ENCODE data around the gene MVB12B. TPM values are rescaled to one million over a fixed set of nuclear protein-coding genes. Genes with fewer than 3 reads are reported as not detected.

Gene MVB12B
- total RNA-seq, 2 experiments from 2014 or later, result 14.3 to 15.3 TPM

- ChIA-PET CTCF (no interaction called here), POLR2A (no interaction called here)
- H3K4me1 Mint-ChIP-seq (ENCODE audit: low read depth), result peaks cover 41% of the 10 kb centered on the region
- no peaks in the 10 kb centered on the region for H3K36me3 ChIP-seq (ENCODE audit: insufficient read depth, low read length)
- H3K4me3 Mint-ChIP-seq, result peak overlapping the region; percentile 74
- no peak overlapping the region for H3K27ac ChIP-seq (ENCODE audit: low read depth in 1 of 2, low read length in 2 of 2)
- H3K9me3 ChIP-seq (ENCODE audit: control insufficient read depth in 1 of 2, insufficient read depth in 1 of 2, low read length in 2 of 2), result no peaks in the 10 kb centered on the region
- no peaks in the 10 kb centered on the region for H3K9me3 Mint-ChIP-seq
- H3K27me3 Mint-ChIP-seq, result no peaks in the 10 kb centered on the region
- H3K27ac Mint-ChIP-seq, result peak overlapping the region; percentile 80
- H3K4me3 ChIP-seq (ENCODE audit: low read length), result no peak overlapping the region
- ATAC-seq (ENCODE audit: poor library complexity) (no peak), DNase-seq (no peak)
- intact Hi-C loops (cut with DNase I, micrococcal nuclease), result loop anchor here in 1 of 2 experiments (5.0 kb wide), 1 partner anchor 79 kb away; no protein-coding TSS in a partner anchor
- no peak for TF ChIP-seq CTCF (IDR thresholded peaks at IDR 0.05)
- H3K4me1 ChIP-seq (ENCODE audit: insufficient read depth, low read length), result peaks cover 38% of the 10 kb centered on the region
- H3K27me3 ChIP-seq (ENCODE audit: control insufficient read depth in 1 of 2, insufficient read depth in 2 of 2, low read length in 2 of 2), result no peaks in the 10 kb centered on the region
- peaks cover 7% of the 10 kb centered on the region for H3K36me3 Mint-ChIP-seq (ENCODE audit: low read depth)
These were observed 86.3 kb downstream of the MVB12B start for GRCh38 chr9:126412905-126413304.

GRCh38 chr9:126413391-126414068 lies 86.9 kb downstream of the MVB12B start:
- H3K4me3 Mint-ChIP-seq, result no peak overlapping the region
- H3K27ac ChIP-seq (ENCODE audit: low read depth in 1 of 2, low read length in 2 of 2), result no peak overlapping the region
- no peaks in the 10 kb centered on the region for H3K27me3 Mint-ChIP-seq
- ChIA-PET CTCF (interaction anchor here (0.5 to 1.4 kb wide), 2 partner anchors 15 to 1904 kb away, joined by 3 to 4 read pairs; no protein-coding TSS in a partner anchor), POLR2A (no interaction called here)
- DNase-seq, result peak in 2 of 14 experiments; percentile 20 to 30
- no peaks in the 10 kb centered on the region for H3K9me3 ChIP-seq (ENCODE audit: control insufficient read depth in 1 of 2, insufficient read depth in 1 of 2, low read length in 2 of 2)
- TF ChIP-seq CTCF (IDR thresholded peaks at IDR 0.05), result no peak
- ATAC-seq (ENCODE audit: poor library complexity), result no peak
- peaks cover 41% of the 10 kb centered on the region for H3K4me1 Mint-ChIP-seq (ENCODE audit: low read depth)
- no peak overlapping the region for H3K4me3 ChIP-seq (ENCODE audit: low read length)
- H3K27ac Mint-ChIP-seq, result no peak overlapping the region
- peaks cover 38% of the 10 kb centered on the region for H3K4me1 ChIP-seq (ENCODE audit: insufficient read depth, low read length)
- H3K27me3 ChIP-seq (ENCODE audit: control insufficient read depth in 1 of 2, insufficient read depth in 2 of 2, low read length in 2 of 2), result no peaks in the 10 kb centered on the region
- H3K9me3 Mint-ChIP-seq, result no peaks in the 10 kb centered on the region
- H3K36me3 Mint-ChIP-seq (ENCODE audit: low read depth), result peaks cover 7% of the 10 kb centered on the region
- intact Hi-C loops (cut with DNase I, micrococcal nuclease), result loop anchor here in 1 of 2 experiments (5.0 kb wide), 1 partner anchor 79 kb away; no protein-coding TSS in a partner anchor
- H3K36me3 ChIP-seq (ENCODE audit: insufficient read depth, low read length), result no peaks in the 10 kb centered on the region

GRCh38 chr9:126415741-126416370 lies 89.2 kb downstream of the MVB12B start:
- no peaks in the 10 kb centered on the region for H3K9me3 ChIP-seq (ENCODE audit: control insufficient read depth in 1 of 2, insufficient read depth in 1 of 2, low read length in 2 of 2)
- Mint-ChIP-seq H3K4me1 (ENCODE audit: low read depth) (peaks cover 29% of the 10 kb centered on the region), H3K27me3 (no peaks in the 10 kb centered on the region), H3K36me3 (ENCODE audit: low read depth) (peaks cover 7% of the 10 kb centered on the region), H3K27ac (no peak overlapping the region), H3K4me3 (no peak overlapping the region), H3K9me3 (no peaks in the 10 kb centered on the region)
- no peak overlapping the region for H3K27ac ChIP-seq (ENCODE audit: low read depth in 1 of 2, low read length in 2 of 2)
- peaks cover 24% of the 10 kb centered on the region for H3K4me1 ChIP-seq (ENCODE audit: insufficient read depth, low read length)
- no peak overlapping the region for H3K4me3 ChIP-seq (ENCODE audit: low read length)
- no peaks in the 10 kb centered on the region for H3K36me3 ChIP-seq (ENCODE audit: insufficient read depth, low read length)
- CTCF ChIA-PET, result no interaction called here
- ATAC-seq (ENCODE audit: poor library complexity) (no peak), DNase-seq (no peak)
- POLR2A ChIA-PET, result no interaction called here
- H3K27me3 ChIP-seq (ENCODE audit: control insufficient read depth in 1 of 2, insufficient read depth in 2 of 2, low read length in 2 of 2), result no peaks in the 10 kb centered on the region
- TF ChIP-seq CTCF (IDR thresholded peaks at IDR 0.05), result no peak
- intact Hi-C loops (cut with DNase I, micrococcal nuclease), result no loop called here

All from CD4-positive, alpha-beta T cell (primary cell).